A673 (cell line): Measurements from ENCODE around the gene TSHR.

Experiments
- CTCF ChIP-seq: fragments of 300-800, 200-600 bp; sonication (generic); conservative IDR thresholded peaks from 2 replicates; pipeline ENCODE4 v1.5.1; 2017; ENCODE audit warnings: low read depth, mild to moderate bottlenecking, antibody characterized with exemption, low read length, moderate library complexity, mixed read lengths
- EZH2 ChIP-seq: fragments of 200-600 bp; sonication (generic); IDR thresholded peaks from 2 replicates; pipeline ENCODE4 v1.6.1; 2017; ENCODE audit warnings: borderline replicate concordance, low read depth, mild to moderate bottlenecking, mixed read lengths, antibody characterized with exemption, low read length; ENCODE audit not compliant: poor library complexity, severe bottlenecking

- TF ChIP-seq CTCF: no peak
- TF ChIP-seq EZH2: no peak
These were observed 37.2 kb downstream of the TSHR start for GRCh38 chr14:80992580-80992979.
